ENCODE data around the gene PARD3.
A peak's percentile ranks its signal among the peaks of the same experiment; 100 is the strongest.

PARD3 gene

GRCh38 chr10:34347131-34347530 lies 468.0 kb downstream of the PARD3 start:
- peaks cover 0 to 17% (median 2%) of the 10 kb centered on the region in 4 donors for H3K4me1 ChIP-seq
- H3K27me3 ChIP-seq, result no peaks in the 10 kb centered on the region
- H3K27ac ChIP-seq, result no peak overlapping the region
- no peak overlapping the region for H3K4me3 ChIP-seq
- intact Hi-C loops (cut with DNase I; ENCODE audit: low total_unique reads), result no loop called here
- DNase-seq, result no peak
- TF ChIP-seq CTCF (IDR thresholded peaks at IDR 0.05), result no peak
- H3K36me3 ChIP-seq, result peaks cover 4 to 11% (median 7%) of the 10 kb centered on the region in 3 donors
- H3K9me3 ChIP-seq, result no peaks in the 10 kb centered on the region

GRCh38 chr10:34346516-34347100 lies 468.5 kb downstream of the PARD3 start:
- H3K27me3 ChIP-seq, result no peaks in the 10 kb centered on the region
- H3K36me3 ChIP-seq, result peaks cover 4 to 11% (median 7%) of the 10 kb centered on the region in 3 donors
- peaks cover 0 to 17% (median 2%) of the 10 kb centered on the region in 4 donors for H3K4me1 ChIP-seq
- intact Hi-C loops (cut with DNase I; ENCODE audit: low total_unique reads), result no loop called here
- H3K4me3 ChIP-seq, result no peak overlapping the region
- TF ChIP-seq CTCF (IDR thresholded peaks at IDR 0.05), result no peak
- H3K9me3 ChIP-seq, result no peaks in the 10 kb centered on the region
- no peak overlapping the region for H3K27ac ChIP-seq
- DNase-seq, result no peak

- H3K9me3 ChIP-seq, result no peaks in the 10 kb centered on the region
- intact Hi-C loops (cut with DNase I; ENCODE audit: low total_unique reads), result no loop called here
- H3K4me3 ChIP-seq, result no peak overlapping the region
- no peak for TF ChIP-seq CTCF (IDR thresholded peaks at IDR 0.05)
- H3K27ac ChIP-seq, result no peak overlapping the region
- DNase-seq, result no peak
- peaks cover 4 to 9% (median 4%) of the 10 kb centered on the region in 3 donors for H3K36me3 ChIP-seq
- peaks cover 0 to 17% (median 2%) of the 10 kb centered on the region in 4 donors for H3K4me1 ChIP-seq
- H3K27me3 ChIP-seq, result no peaks in the 10 kb centered on the region
Observed at GRCh38 chr10:34345383-34345782, 469.7 kb downstream of the PARD3 start.

- peaks cover 0 to 5% (median 1%) of the 10 kb centered on the region in 3 donors for H3K36me3 ChIP-seq
- intact Hi-C loops (cut with DNase I; ENCODE audit: low total_unique reads), result no loop called here
- H3K27me3 ChIP-seq, result no peaks in the 10 kb centered on the region
- no peak overlapping the region for H3K4me3 ChIP-seq
- no peaks in the 10 kb centered on the region for H3K9me3 ChIP-seq
- no peak for TF ChIP-seq CTCF (IDR thresholded peaks at IDR 0.05)
- no peak for DNase-seq
- H3K4me1 ChIP-seq, result peaks cover 0 to 17% (median 2%) of the 10 kb centered on the region in 4 donors
- H3K27ac ChIP-seq, result no peak overlapping the region
Observed at GRCh38 chr10:34343764-34344163, 471.3 kb downstream of the PARD3 start.

GRCh38 chr10:34341473-34341872 lies 473.6 kb downstream of the PARD3 start:
- intact Hi-C loops (cut with DNase I; ENCODE audit: low total_unique reads), result no loop called here
- peaks cover 0 to 17% (median 2%) of the 10 kb centered on the region in 4 donors for H3K4me1 ChIP-seq
- no peak for TF ChIP-seq CTCF (IDR thresholded peaks at IDR 0.05)
- no peak overlapping the region for H3K27ac ChIP-seq
- no peak overlapping the region for H3K4me3 ChIP-seq
- no peaks in the 10 kb centered on the region for H3K36me3 ChIP-seq
- no peaks in the 10 kb centered on the region for H3K9me3 ChIP-seq
- H3K27me3 ChIP-seq, result no peaks in the 10 kb centered on the region
- peak in 1 of 2 donors; percentile 23 for DNase-seq
